HUDEP-2 (cell line): ENCODE data around the gene PALLD.
"Not testable (repeated sequence)": the region's sequence is repeated elsewhere in the genome, so short reads cannot be mapped to it uniquely, and the experiment has no call there.

Source experiments
- DNase-seq, 76 experiments: peaks; one replicate each; lab custom pipeline; 2025; ENCODE audit not compliant: unreplicated experiment in 76 of 76; lab: John Stamatoyannopoulos, UW

PALLD gene

GRCh38 chr4:168777277-168777965, 280.6 kb downstream of the PALLD start:
- DNase-seq = no peak

DNA sequence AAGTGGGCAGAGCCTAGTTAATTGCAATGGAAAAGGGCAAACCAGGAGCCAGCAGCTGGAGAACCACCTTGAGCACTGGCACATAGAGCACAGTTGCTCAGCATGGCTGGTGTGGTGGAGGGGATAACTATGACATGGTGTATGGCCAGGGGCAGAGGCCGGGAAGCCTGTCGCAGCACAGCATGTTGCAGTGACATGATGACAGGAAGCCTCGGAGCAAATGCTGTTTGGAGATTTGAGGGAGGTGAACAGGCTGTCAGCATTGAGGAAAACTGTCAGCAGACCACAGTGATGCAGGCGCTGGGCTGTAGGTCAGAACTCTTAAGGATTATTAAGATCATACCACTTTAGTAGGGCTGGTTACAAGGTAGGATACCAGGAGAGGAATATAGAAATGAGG, 284.5 kb downstream of the PALLD start:
- DNase-seq = no peak

DNA sequence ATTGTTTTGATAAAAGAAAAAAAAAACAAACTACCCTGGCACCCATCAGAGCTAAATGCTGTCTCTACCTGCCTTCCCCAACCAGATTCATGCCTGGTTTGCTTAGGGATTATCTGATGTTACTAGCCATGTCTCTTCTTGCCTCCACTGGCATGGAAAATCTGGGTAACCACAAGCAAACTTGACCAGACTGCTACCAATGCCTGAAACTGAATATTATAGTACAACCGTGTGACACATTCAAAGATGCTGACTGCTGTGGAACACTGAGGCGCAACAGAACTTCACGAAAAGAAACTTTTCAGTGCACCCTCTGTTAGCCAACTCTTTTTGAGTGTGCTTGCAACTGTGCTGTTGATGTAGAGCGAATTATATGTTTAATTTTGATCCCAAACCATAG, 285.1 kb downstream of the PALLD start:
- no peak for DNase-seq

- no peak for DNase-seq
These were observed 285.6 kb downstream of the PALLD start for GRCh38 chr4:168782439-168782838.

- no peak for DNase-seq
These were observed 288.1 kb downstream of the PALLD start for GRCh38 chr4:168784786-168785461.

GRCh38 chr4:168787334-168787733, 290.5 kb downstream of the PALLD start:
- DNase-seq = no peak

DNA sequence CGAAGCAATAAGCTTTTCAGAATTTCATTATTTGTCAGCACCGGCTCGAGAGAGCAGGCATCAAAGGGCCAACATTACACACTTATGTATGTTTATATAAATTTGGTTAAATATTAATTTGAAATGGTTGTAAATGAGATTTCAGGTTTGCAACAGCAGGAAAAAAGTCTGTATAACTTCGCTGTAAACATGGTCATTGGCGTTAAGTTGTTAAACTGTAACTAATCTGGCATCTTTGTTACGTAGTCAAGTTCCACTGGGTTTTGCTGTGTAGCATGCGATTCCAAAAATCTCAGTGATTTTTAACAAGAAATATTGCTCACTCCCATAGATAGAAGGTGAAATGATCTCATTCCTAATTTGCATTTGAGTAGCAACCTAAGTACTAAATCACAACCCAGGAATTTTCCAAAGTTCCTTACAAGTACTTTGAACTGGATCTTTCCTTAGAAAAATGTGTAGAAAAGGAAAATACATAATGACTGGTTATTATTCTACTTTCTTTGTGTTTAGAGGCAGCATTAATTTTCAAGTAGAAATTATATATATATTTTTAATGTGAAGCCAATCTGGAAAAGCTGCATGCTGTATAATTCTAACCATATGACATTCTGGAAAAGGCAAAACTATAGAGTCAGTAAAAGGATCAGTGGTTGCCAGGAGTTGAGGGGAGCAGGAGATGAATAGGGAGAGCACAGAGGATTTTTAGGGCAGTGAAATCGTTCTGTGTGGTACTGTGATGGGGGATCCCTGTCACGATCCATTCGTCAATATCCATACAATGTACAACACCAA, 291.1 kb downstream of the PALLD start:
- no peak for DNase-seq

DNA sequence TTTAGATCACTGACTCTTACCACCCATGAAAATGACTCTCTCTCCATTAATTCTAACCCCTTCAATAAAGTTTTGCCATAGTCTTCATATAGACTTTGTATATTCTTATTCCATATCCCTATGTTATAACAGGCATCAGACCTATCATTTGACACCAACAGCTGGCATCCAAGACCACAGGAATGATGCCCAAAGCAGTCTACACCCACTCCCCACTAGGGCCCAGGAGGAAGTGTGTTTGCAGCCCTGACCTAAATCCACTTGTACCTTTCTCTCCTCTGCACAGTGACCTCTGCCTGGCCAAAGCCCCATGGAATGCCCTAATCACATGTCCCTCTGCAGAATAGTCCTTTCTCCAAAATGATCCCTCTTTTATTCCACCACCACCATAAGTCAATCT, 294.0 kb downstream of the PALLD start:
- DNase-seq = no peak

DNA sequence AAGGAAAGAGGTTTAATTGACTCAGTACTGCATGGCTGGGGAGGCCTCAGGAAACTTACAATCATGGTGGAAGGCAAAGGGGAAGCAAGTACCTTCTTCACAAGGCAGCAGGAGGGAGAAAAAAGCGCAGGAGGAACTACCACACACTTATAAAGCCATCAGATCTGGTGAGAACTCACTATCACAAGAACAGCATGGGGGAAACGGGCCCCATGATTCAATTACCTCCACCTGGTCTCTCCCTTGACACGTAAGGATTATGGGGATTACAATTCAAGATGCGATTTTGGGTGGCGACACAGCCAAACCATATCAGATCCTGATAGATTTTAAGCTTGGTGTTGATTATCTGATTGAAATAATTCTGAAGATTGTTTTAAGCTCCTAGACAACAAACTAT, 294.5 kb downstream of the PALLD start:
- DNase-seq = no peak

DNA sequence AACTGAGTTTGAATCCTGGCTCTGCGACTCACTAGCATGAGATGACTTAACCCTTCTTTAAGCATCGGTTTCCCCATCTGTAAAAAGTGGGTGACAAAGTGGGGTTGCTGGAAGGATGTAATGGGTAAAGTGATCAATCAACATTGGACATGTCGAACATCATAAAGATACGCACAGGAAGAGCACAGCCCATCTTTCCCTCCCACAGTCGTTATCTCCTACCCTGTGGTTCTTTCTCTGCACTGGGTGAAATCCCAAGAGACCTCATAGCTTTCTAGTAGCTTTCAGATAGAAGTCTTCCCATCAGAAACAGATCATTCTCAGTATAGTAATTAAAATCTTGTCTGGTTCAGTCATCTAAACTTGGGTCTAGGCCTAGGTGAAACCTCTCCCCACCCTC, 296.7 kb downstream of the PALLD start:
- no peak for DNase-seq

GRCh38 chr4:168794092-168794707, 297.3 kb downstream of the PALLD start:
- no peak for DNase-seq

- no peak for DNase-seq
These were observed 298.0 kb downstream of the PALLD start for GRCh38 chr4:168794881-168795280.

- no peak for DNase-seq
These were observed 298.5 kb downstream of the PALLD start for GRCh38 chr4:168795346-168795745.

DNA sequence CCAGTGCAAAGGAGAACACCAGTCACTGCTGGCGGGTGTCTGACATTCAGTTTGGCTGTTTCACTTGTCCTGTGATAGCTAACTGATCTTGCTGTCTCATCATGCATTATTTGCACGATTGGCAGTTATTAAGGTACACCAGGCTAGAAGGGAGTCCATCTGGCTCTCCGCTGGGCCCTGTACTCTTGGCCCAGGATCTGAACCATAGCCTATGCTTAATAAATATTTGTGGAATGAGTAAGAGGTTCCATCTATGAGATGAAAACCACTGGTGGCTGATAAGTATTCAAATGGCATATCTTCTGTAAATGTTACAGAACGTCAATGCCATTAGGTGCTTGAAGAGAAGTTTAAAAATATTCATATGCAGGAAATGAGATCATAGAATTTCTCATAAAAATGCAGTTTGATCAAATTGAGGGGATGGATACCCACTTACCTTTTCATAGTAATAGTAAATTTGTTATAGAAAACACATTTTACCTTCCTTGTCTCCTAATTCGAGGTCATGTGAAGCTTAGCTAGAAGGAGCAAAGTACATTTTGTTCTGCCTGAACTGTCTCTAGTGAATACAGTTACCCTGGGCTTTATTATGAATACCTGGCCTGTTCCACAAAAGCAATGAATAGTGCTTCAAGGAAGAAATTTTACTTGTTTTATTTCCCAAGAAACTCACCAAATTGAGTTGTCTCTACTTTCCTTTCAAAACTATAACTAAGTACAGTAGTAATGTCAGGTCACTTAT, 299.7 kb downstream of the PALLD start:
- no peak for DNase-seq

- no peak for DNase-seq
These were observed 300.3 kb downstream of the PALLD start for GRCh38 chr4:168797194-168797593.

DNA sequence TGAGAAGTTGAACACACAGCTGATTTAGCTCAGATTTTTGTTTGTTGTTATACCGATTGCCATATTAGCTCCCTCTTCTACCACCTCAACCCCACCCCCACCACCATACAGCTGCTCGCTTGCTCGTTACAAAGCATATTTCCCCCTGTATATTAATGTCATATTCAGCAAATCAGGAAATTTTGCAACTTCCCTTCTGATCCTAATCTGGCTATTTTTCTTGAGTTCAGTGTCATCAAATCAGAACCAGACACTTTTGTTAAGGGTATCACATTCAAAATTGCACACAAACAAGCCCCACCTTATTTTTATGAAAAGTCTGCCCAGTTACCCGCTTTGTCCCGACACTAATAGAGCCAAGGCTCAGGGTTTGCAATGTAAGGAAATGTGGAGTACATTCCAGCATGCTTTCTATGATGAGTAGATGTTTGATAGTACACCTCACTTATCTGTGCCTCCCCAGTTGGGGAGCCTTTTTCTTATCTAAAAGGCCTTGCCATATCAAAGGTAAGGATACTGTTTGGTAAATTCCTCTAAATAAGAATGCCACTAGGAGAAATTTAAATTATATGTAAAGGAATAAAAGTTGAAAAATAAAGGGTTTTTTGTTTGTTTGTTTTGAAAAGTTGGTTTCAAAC, 301.0 kb downstream of the PALLD start:
- no peak for DNase-seq

- no peak for DNase-seq
These were observed 304.1 kb downstream of the PALLD start for GRCh38 chr4:168800926-168801325.

DNA sequence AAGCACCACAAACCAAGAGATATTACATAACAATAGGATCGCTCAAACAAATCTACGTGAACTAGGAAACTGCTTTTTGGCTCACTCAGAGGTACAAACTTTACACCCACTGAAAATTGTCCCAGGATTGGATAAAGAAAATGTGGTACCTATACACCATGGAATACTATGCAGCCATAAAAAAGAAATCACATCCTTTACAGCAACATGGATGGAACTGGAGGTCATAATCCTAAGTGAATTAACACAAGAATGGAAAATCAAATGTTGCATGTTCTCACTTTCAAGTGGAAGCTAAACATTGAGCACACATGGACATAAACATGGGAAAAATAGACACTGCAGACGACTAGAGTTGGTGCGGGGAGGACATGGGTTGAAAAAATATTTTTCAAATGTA, 305.4 kb downstream of the PALLD start:
- DNase-seq = no peak

GRCh38 chr4:168803052-168803451, 306.2 kb downstream of the PALLD start:
- DNase-seq = not testable (repeated sequence)

DNA sequence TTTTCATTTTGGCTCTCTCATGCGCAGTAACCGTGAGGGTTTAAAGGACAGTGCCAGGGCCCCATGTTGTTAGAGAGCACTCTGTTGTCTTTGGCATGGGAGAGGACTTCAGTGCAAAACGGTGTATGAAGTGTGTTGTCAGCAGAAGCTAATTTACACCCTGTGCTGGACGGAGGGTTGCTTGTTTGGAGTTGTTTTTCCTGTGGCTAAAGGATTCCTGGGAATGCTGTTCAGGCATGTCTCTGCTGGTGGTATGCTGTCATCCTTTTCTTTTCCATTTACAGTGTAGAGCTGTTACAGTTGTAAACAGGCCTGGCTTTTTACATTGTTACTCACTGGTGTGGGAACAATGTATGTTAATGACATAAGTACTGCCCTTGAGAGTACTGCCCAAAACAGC, 306.9 kb downstream of the PALLD start:
- DNase-seq = no peak
